K562 (cell line): Measurements from ENCODE around the gene USP4. TPM values are rescaled to one million over a fixed set of nuclear protein-coding genes. Genes with fewer than 3 reads are reported as not detected.

ENCODE experiments used
- ELF4 ChIP-seq: fragments of 450-650 bp; formaldehyde crosslinking; IDR thresholded peaks from 2 replicates; pipeline ENCODE4 v1.4.0; 2022; ENCODE audit warnings: missing genetic modification characterization
- HDAC2 ChIP-seq: fragments of 450-650 bp; IDR thresholded peaks from 2 replicates; pipeline ENCODE4 v1.6.1; 2016; ENCODE audit warnings: mild to moderate bottlenecking
- LCOR ChIP-seq: sonication (generic); formaldehyde crosslinking; IDR thresholded peaks from 2 replicates; pipeline ENCODE4 v1.8.0; 2022; ENCODE audit warnings: mild to moderate bottlenecking, missing genetic modification reagents
- MLX ChIP-seq, 2 experiments: fragments of 450-650 bp in 1 of 2; sonication (generic) in 1 of 2; formaldehyde crosslinking; conservative IDR thresholded peaks; 2 replicates each; pipeline versions ENCODE4 v1.4.0 to v1.8.1; 2020 to 2022; ENCODE audit warnings: mild to moderate bottlenecking in 1 of 2, missing genetic modification reagents in 1 of 2
- OTX1 ChIP-seq: fragments of 450-650 bp; formaldehyde crosslinking; IDR thresholded peaks from 2 replicates; pipeline ENCODE4 v1.4.0; 2022; ENCODE audit warnings: mild to moderate bottlenecking
- POLR2H ChIP-seq: IDR thresholded peaks from 2 replicates; pipeline ENCODE4 v1.6.1; 2016; ENCODE audit warnings: missing genetic modification characterization, low read depth, mild to moderate bottlenecking, control low read depth, missing compliant biosample characterization, moderate library complexity
- RB1 ChIP-seq: fragments of 450-650 bp; IDR thresholded peaks from 2 replicates; pipeline ENCODE4 v1.6.1; 2017; ENCODE audit warnings: low read depth, mild to moderate bottlenecking
- RNF219 ChIP-seq: fragments of 250-450 bp; sonication (Bioruptor Pico); IDR thresholded peaks from 2 replicates; pipeline ENCODE4 v1.5.0; 2022; ENCODE audit warnings: mild to moderate bottlenecking
- SREBF2 ChIP-seq: sonication (generic); formaldehyde crosslinking; IDR thresholded peaks from 2 replicates; pipeline ENCODE4 v1.4.0; 2020; ENCODE audit warnings: mild to moderate bottlenecking, missing genetic modification reagents
- ZBTB40 ChIP-seq, 2 experiments: fragments of 450-650 bp in 1 of 2; sonication (generic) in 1 of 2; formaldehyde crosslinking in 1 of 2; IDR thresholded peaks; 2 replicates each; pipeline versions ENCODE4 v1.7.1 to v1.9.0; 2016 to 2022; ENCODE audit warnings: inconsistent platforms in 1 of 2, mild to moderate bottlenecking in 1 of 2, missing genetic modification reagents in 1 of 2
- ZNF140 ChIP-seq: fragments of 250-450 bp; sonication (Bioruptor Pico); IDR thresholded peaks from 2 replicates; pipeline ENCODE4 v1.8.0; 2021; ENCODE audit warnings: moderate library complexity, mild to moderate bottlenecking, inconsistent platforms
- ZNF398 ChIP-seq: fragments of 250-450 bp; sonication (Bioruptor Pico); IDR thresholded peaks from 2 replicates; pipeline ENCODE4 v1.8.0; 2021; ENCODE audit warnings: moderate library complexity, mild to moderate bottlenecking, inconsistent platforms
- polyA plus RNA-seq, 8 experiments: library from polyadenylated mRNA; depleted of rRNA in 4 of 8; stranded (reverse) in 5 of 8; unstranded in 3 of 8; fragments of >200 nt; fragmentation: Nextera tagmentation in 2 of 8; fragmentation: Illumina TruSeq in 1 of 8; extraction: Ambion mirVana in 2 of 8; extraction: Trizol in 1 of 8; gene quantifications; 2 replicates each; pipeline versions ENCODE4 v1.2.1 to v1.2.3, GENCODE V29; 2011 to 2014; ENCODE audit warnings: inconsistent platforms in 1 of 8, missing spikeins in 1 of 8
- total RNA-seq, 7 experiments: library from RNA; depleted of rRNA in 6 of 7; stranded (reverse); fragments of >200 nt in 6 of 7; fragmentation: Illumina TruSeq in 2 of 7; extraction: Trizol in 2 of 7; gene quantifications; 2 replicates each; pipeline versions ENCODE4 v1.2.1 to v1.2.3, GENCODE V29; 2011 to 2021; ENCODE audit warnings: low replicate concordance in 1 of 7

The USP4 gene
- total and polyA plus RNA-seq, 9 of the 15 experiments (the other 6 are each of a cell fraction or from before 2014, with no cell fraction given): 11.8 to 40.4 (median 22.9) TPM

- TF ChIP-seq RNF219 (CRISPR knock-in tag) (no peak), POLR2H (peak; percentile 47; the same call in 1 of the 2 replicates), LCOR (CRISPR knock-in tag) (peak; percentile 74; the same call in 1 of the 2 replicates), SREBF2 (0 out of 2 replicates have a peak, but pooled peaks have one; percentile 69), OTX1 (CRISPR knock-in tag) (0 out of 2 replicates have a peak, but pooled peaks have one; percentile 49), ZNF398 (CRISPR knock-in tag) (no peak), ZBTB40 (IDR thresholded peaks at IDR 0.05) (peak; percentile 75), ZBTB40 (CRISPR knock-in tag; IDR thresholded peaks at IDR 0.05) (no peak), RB1 (peak; percentile 88; the same call in 1 of the 2 replicates), ZNF140 (CRISPR knock-in tag) (no peak), ELF4 (CRISPR knock-in tag) (no peak), MLX (CRISPR knock-in tag; conservative IDR thresholded peaks at IDR 0.05) (no peak), HDAC2 (peak; percentile 53; the same call in 1 of the 2 replicates)
These were observed at the start of gene USP4 (continued) for GRCh38 chr3:49339941-49340800.
